ENCODE data around the gene KIF5B.

GRCh38 chr10:31980471-31980870 is 75.8 kb downstream of the KIF5B start:
- TF ChIP-seq, protein P1, sequence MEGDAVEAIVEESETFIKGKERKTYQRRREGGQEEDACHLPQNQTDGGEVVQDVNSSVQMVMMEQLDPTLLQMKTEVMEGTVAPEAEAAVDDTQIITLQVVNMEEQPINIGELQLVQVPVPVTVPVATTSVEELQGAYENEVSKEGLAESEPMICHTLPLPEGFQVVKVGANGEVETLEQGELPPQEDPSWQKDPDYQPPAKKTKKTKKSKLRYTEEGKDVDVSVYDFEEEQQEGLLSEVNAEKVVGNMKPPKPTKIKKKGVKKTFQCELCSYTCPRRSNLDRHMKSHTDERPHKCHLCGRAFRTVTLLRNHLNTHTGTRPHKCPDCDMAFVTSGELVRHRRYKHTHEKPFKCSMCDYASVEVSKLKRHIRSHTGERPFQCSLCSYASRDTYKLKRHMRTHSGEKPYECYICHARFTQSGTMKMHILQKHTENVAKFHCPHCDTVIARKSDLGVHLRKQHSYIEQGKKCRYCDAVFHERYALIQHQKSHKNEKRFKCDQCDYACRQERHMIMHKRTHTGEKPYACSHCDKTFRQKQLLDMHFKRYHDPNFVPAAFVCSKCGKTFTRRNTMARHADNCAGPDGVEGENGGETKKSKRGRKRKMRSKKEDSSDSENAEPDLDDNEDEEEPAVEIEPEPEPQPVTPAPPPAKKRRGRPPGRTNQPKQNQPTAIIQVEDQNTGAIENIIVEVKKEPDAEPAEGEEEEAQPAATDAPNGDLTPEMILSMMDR (conservative IDR thresholded peaks at IDR 0.05 in 1 of 2, IDR thresholded peaks at IDR 0.05 in 1 of 2; ENCODE audit: low read depth in 1 of 2, low read length in 2 of 2): no peak
- no peak for TF ChIP-seq EZH2 (IDR thresholded peaks at IDR 0.05; ENCODE audit: low read length, missing control alignments)
